Measurements from ENCODE around the gene CDON.

Gene CDON

GRCh38 chr11:126083829-126084607, 21.4 kb upstream of the CDON start:
- no peak for DNase-seq (ENCODE audit: low spot score)

- no peak for DNase-seq (ENCODE audit: low spot score)
These were observed 19.8 kb upstream of the CDON start for GRCh38 chr11:126082251-126083109.

GRCh38 chr11:126081915-126082250, 19.2 kb upstream of the CDON start:
- DNase-seq (ENCODE audit: low spot score) = no peak

- DNase-seq (ENCODE audit: low spot score) = no peak
These were observed 17.7 kb upstream of the CDON start for GRCh38 chr11:126080161-126080941.

- DNase-seq (ENCODE audit: low spot score) = no peak
These were observed 17.0 kb upstream of the CDON start for GRCh38 chr11:126079621-126080124.

GRCh38 chr11:126076641-126077040, 14.0 kb upstream of the CDON start:
- DNase-seq (ENCODE audit: low spot score) = no peak

- DNase-seq (ENCODE audit: low spot score) = no peak
These were observed 10.3 kb upstream of the CDON start for GRCh38 chr11:126072801-126073594.

- no peak for DNase-seq (ENCODE audit: low spot score)
These were observed 9.6 kb upstream of the CDON start for GRCh38 chr11:126072141-126072741.

GRCh38 chr11:126063507-126063852, 814 bp upstream of the CDON start:
- DNase-seq (ENCODE audit: low spot score) = no peak

- DNase-seq (ENCODE audit: low spot score) = peak; percentile 34
These were observed 673 bp downstream of the CDON start for GRCh38 chr11:126061707-126062678.

- DNase-seq (ENCODE audit: low spot score) = no peak
These were observed 1.9 kb downstream of the CDON start for GRCh38 chr11:126060757-126061171.

- DNase-seq (ENCODE audit: low spot score) = no peak
These were observed 3.4 kb downstream of the CDON start for GRCh38 chr11:126059238-126059781.

- DNase-seq (ENCODE audit: low spot score) = no peak
These were observed 4.4 kb downstream of the CDON start for GRCh38 chr11:126058105-126058874.

GRCh38 chr11:126054882-126055281, 7.8 kb downstream of the CDON start:
- no peak for DNase-seq (ENCODE audit: low spot score)

GRCh38 chr11:126054408-126054807, 8.3 kb downstream of the CDON start:
- DNase-seq (ENCODE audit: low spot score) = no peak

GRCh38 chr11:126053415-126054286, 9.0 kb downstream of the CDON start:
- no peak for DNase-seq (ENCODE audit: low spot score)

GRCh38 chr11:126051117-126051516, 11.5 kb downstream of the CDON start:
- DNase-seq (ENCODE audit: low spot score) = no peak

- DNase-seq (ENCODE audit: low spot score) = no peak
These were observed 13.5 kb downstream of the CDON start for GRCh38 chr11:126049159-126049558.

Data from AG08395 (cell line).